Muscle layer of duodenum (tissue), 2 donors: ENCODE measurements around the gene TFDP1.

Experiments
- H3K27ac ChIP-seq: one replicate; pipeline ENCODE4 v1.7.0; 2013; ENCODE audit warnings: mild to moderate bottlenecking, low read length
- H3K27me3 ChIP-seq: one replicate; pipeline ENCODE4 v1.7.0; 2013; ENCODE audit warnings: low read depth, mild to moderate bottlenecking, control low read depth, low read length
- H3K36me3 ChIP-seq, 2 donors: one replicate each; pipeline ENCODE4 v1.7.0; 2013; ENCODE audit warnings: low read length in 2 of 2, control low read depth in 1 of 2, mild to moderate bottlenecking in 1 of 2; ENCODE audit not compliant: insufficient read depth in 2 of 2, control insufficient read depth in 1 of 2
- H3K4me1 ChIP-seq, 2 donors: one replicate each; pipeline ENCODE4 v1.7.0; 2013; ENCODE audit warnings: low read length in 2 of 2, mild to moderate bottlenecking in 2 of 2, control low read depth in 1 of 2, moderate library complexity in 1 of 2; ENCODE audit not compliant: insufficient read depth in 2 of 2, control insufficient read depth in 1 of 2
- H3K4me3 ChIP-seq, 2 donors: one replicate each; pipeline ENCODE4 v1.7.0; 2013; ENCODE audit warnings: low read length in 2 of 2, low read depth in 1 of 2, mild to moderate bottlenecking in 1 of 2
- H3K9me3 ChIP-seq, 2 donors: one replicate each; pipeline ENCODE4 v1.7.0; 2013; ENCODE audit warnings: low read length in 2 of 2, control low read depth in 1 of 2, mild to moderate bottlenecking in 1 of 2; ENCODE audit not compliant: control insufficient read depth in 1 of 2
- donor health status: healthy.

The TFDP1 gene, protein sequence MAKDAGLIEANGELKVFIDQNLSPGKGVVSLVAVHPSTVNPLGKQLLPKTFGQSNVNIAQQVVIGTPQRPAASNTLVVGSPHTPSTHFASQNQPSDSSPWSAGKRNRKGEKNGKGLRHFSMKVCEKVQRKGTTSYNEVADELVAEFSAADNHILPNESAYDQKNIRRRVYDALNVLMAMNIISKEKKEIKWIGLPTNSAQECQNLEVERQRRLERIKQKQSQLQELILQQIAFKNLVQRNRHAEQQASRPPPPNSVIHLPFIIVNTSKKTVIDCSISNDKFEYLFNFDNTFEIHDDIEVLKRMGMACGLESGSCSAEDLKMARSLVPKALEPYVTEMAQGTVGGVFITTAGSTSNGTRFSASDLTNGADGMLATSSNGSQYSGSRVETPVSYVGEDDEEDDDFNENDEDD

GRCh38 chr13:113584205-113584869 is at the start of gene TFDP1:
TFDP1 (plus strand) TSS chr13:113584753; CDS start chr13:113585838, 1,085 bp downstream.
- Histone ChIP-seq H3K9me3 (no peaks in the 10 kb centered on the region), H3K27me3 (no peaks in the 10 kb centered on the region), H3K27ac (no peak within 1 kb of the TSS), H3K36me3 (peaks cover 4 to 5% of the 10 kb centered on the region in 2 donors), H3K4me3 (peak within 1 kb of the TSS; percentile 44 to 83), H3K4me1 (peaks cover 0 to 7% of the 10 kb centered on the region in 2 donors)

- H3K36me3 ChIP-seq: peaks cover 24 to 48% of the 10 kb centered on the region in 2 donors
- H3K27ac ChIP-seq: no peak overlapping the region
- no peaks in the 10 kb centered on the region for H3K9me3 ChIP-seq
- H3K4me3 ChIP-seq: no peak overlapping the region
- no peaks in the 10 kb centered on the region for H3K27me3 ChIP-seq
- H3K4me1 ChIP-seq: peaks cover 0 to 7% of the 10 kb centered on the region in 2 donors
Observed at GRCh38 chr13:113535381-113535781, 49.2 kb upstream of the TFDP1 start.

GRCh38 chr13:113536461-113537110 is 48.0 kb upstream of the TFDP1 start:
- H3K27ac ChIP-seq: no peak overlapping the region
- no peaks in the 10 kb centered on the region for H3K27me3 ChIP-seq
- H3K9me3 ChIP-seq: no peaks in the 10 kb centered on the region
- H3K4me1 ChIP-seq: peaks cover 0 to 7% of the 10 kb centered on the region in 2 donors
- no peak overlapping the region for H3K4me3 ChIP-seq
- H3K36me3 ChIP-seq: peaks cover 19 to 50% of the 10 kb centered on the region in 2 donors

- peaks cover 15 to 49% of the 10 kb centered on the region in 2 donors for H3K36me3 ChIP-seq
- H3K27ac ChIP-seq: no peak overlapping the region
- H3K27me3 ChIP-seq: no peaks in the 10 kb centered on the region
- no peaks in the 10 kb centered on the region for H3K9me3 ChIP-seq
- peaks cover 0 to 3% of the 10 kb centered on the region in 2 donors for H3K4me1 ChIP-seq
- no peak overlapping the region for H3K4me3 ChIP-seq
Observed at GRCh38 chr13:113537205-113537604, 47.3 kb upstream of the TFDP1 start.

DNA sequence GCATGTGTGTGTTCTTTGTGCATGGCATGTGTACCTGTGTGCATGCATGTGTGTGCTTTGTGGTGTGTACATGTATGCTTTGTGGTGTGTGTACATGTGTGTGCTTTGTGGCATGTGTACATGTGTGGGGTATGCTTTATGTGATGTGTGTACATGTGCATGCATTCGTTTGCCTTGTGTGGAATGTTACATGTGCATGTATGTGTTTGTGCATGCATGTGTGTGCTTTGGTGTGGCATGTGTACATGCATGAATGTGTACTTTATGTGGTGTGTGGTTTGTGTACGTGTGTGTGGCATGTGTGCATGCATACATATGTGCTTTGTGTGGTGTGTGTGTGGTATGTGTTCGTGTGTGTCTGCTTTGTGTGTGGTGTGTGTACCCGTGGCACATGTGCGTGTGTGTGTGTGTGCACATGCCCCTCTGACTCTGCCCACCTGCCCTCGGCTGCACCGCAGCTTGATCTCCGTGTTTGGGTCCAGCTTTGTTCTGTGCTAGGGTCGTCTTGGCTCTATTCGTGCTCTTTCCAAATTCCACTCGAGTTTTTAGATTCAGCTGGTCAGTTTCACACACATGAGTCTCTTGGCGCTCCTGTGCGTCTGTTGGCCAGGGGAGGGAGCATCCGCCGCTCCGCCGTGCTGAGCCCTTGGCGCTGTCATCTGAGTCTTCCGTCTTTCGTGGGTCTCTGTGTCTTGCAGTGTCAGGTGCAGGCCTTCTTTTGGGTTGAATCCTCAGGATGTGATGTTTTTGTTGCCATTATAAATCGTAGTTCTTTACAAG is 46.5 kb upstream of the TFDP1 start:
- no peak overlapping the region for H3K4me3 ChIP-seq
- no peaks in the 10 kb centered on the region for H3K9me3 ChIP-seq
- no peak overlapping the region for H3K27ac ChIP-seq
- H3K27me3 ChIP-seq: no peaks in the 10 kb centered on the region
- H3K36me3 ChIP-seq: peaks cover 15 to 49% of the 10 kb centered on the region in 2 donors
- H3K4me1 ChIP-seq: no peaks in the 10 kb centered on the region

- Histone ChIP-seq H3K4me1 (no peaks in the 10 kb centered on the region), H3K27ac (no peak overlapping the region), H3K9me3 (no peaks in the 10 kb centered on the region), H3K36me3 (peaks cover 15 to 50% of the 10 kb centered on the region in 2 donors), H3K4me3 (no peak overlapping the region), H3K27me3 (no peaks in the 10 kb centered on the region)
Observed at GRCh38 chr13:113538689-113539058, 45.9 kb upstream of the TFDP1 start.

DNA sequence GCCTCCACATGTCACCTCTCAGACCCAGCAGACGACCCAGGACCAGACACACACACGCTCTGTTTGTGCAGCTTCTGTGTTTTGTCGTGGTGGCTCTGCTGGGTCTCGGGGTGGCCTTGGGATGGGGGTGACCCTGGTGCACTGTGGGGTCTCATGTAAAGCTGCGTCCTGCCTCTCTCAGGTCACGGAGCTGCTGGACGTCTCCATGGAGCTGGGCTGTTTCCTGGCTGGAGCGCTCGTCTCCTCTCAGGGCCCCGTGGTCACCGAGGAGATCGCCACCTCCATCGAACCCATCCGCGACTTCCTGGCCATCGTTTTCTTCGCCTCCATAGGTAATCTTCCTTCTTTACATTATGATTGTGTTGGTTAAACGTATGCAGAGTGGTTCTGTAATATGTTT is 45.4 kb upstream of the TFDP1 start:
- no peaks in the 10 kb centered on the region for H3K9me3 ChIP-seq
- no peak overlapping the region for H3K4me3 ChIP-seq
- no peaks in the 10 kb centered on the region for H3K27me3 ChIP-seq
- no peaks in the 10 kb centered on the region for H3K4me1 ChIP-seq
- H3K36me3 ChIP-seq: peaks cover 15 to 55% of the 10 kb centered on the region in 2 donors
- no peak overlapping the region for H3K27ac ChIP-seq

DNA sequence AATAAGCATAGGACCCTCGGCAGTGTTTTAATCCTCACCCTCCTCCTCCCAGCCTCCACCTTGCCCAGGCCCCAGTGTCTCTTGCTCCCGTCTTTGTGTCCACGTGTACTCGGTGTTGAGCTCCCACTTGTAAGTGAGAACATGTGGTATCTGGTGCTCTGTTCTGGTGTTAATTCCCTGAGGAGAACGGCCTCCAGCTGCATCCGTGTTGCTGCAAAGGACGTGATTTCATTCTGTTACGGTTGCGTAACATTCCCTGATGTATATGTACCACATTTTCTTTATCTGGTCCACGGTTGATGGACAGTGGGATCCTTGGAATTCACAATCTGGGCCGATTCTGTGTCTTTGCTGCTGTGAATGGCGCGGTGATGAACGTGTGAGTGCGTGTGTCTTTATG is 44.7 kb upstream of the TFDP1 start:
- H3K27ac ChIP-seq: no peak overlapping the region
- H3K9me3 ChIP-seq: no peaks in the 10 kb centered on the region
- H3K27me3 ChIP-seq: no peaks in the 10 kb centered on the region
- H3K36me3 ChIP-seq: peaks cover 15 to 57% of the 10 kb centered on the region in 2 donors
- no peak overlapping the region for H3K4me3 ChIP-seq
- H3K4me1 ChIP-seq: no peaks in the 10 kb centered on the region

DNA sequence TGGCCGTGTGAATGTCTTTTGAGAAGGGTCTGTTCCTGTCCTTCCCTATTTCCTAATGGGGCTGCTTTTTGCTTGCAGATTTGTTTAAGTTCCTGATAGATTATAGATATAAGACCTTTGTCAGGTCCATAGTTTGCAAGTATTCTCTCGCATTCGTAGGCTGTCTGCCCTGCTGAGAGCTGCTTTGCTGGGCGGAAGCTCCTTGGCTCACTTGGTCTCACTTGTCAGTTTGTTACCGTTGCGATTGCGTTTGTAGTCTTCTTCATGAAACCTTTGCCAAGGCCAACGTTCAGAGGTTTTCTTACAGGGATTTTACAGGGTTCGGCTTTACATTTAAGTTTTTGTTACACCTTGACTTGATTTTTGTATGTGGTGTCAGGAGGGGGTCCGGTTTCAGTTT is 44.0 kb upstream of the TFDP1 start:
- Histone ChIP-seq H3K27ac (no peak overlapping the region), H3K36me3 (peaks cover 15 to 57% of the 10 kb centered on the region in 2 donors), H3K27me3 (no peaks in the 10 kb centered on the region), H3K4me1 (peaks cover 0 to 4% of the 10 kb centered on the region in 2 donors), H3K9me3 (no peaks in the 10 kb centered on the region), H3K4me3 (no peak overlapping the region)

DNA sequence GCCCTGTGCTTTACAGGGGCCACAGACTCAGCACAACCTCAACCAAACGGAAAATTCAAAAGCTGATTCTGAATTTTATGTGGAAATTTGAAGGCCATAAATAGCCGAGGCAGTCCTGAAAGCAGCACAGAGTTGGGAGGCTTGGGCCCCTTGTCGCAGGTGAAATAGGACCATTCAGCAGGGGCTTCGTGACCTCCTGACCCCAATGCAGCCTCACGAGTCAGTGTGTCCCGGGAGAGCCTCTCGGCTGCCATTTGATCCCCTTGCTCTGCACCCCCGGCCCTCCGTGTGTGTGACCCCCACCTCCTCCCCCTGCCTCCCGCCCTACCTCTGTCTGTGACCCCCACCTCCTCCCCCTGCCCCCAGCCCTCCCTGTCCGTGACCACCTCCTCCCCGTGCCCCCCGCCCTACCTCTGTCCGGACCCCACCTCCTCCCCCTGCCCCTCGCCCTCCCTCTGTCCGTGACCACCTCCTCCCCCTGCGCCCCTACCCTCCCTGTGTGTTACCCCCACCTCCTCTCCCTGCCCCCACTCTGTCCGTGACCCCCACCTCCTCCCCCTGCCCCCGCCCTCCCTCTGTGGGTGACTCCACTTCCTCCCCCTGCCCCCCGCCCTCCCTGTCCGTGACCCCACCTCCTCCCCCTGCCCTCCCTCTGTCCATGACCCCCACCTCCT is 41.7 kb upstream of the TFDP1 start:
- Histone ChIP-seq H3K36me3 (peaks cover 15 to 43% of the 10 kb centered on the region in 2 donors), H3K4me3 (no peak overlapping the region), H3K27ac (no peak overlapping the region), H3K4me1 (peaks cover 0 to 10% of the 10 kb centered on the region in 2 donors), H3K27me3 (no peaks in the 10 kb centered on the region), H3K9me3 (no peaks in the 10 kb centered on the region)
